Coronary artery (tissue), 2 donors: ENCODE data around the gene FBXL17.

Experiments
- DNase-seq: peaks from one replicate; pipeline ENCODE4 v3.0.0-alpha.2; 2017; ENCODE audit warnings: low spot score
- H3K27ac ChIP-seq, 2 donors: fragments of 200-600 bp; sonication (generic); one replicate each; pipeline ENCODE4 v1.5.1; 2016 to 2019
- H3K4me3 ChIP-seq: fragments of 200-600 bp; sonication (generic); 2 replicates; pipeline ENCODE4 v1.5.1; 2016; ENCODE audit warnings: mild to moderate bottlenecking, moderate library complexity
- CTCF ChIP-seq: fragments of 200-600 bp; sonication (generic); IDR thresholded peaks from one replicate; pipeline ENCODE4 v1.5.1; 2019; ENCODE audit warnings: antibody characterized with exemption

The FBXL17 gene

GRCh38 chr5:107943923-107944322, 438.0 kb downstream of the FBXL17 start:
- H3K27ac ChIP-seq: no peak overlapping the region
- TF ChIP-seq CTCF: no peak
- H3K4me3 ChIP-seq: no peak overlapping the region
- DNase-seq: no peak

GRCh38 chr5:107941036-107941435, 440.9 kb downstream of the FBXL17 start:
- no peak for DNase-seq
- TF ChIP-seq CTCF: no peak
- H3K4me3 ChIP-seq: no peak overlapping the region
- no peak overlapping the region for H3K27ac ChIP-seq

- Histone ChIP-seq H3K27ac (no peak overlapping the region), H3K4me3 (no peak overlapping the region)
- no peak for TF ChIP-seq CTCF
- DNase-seq: no peak
These were observed 444.1 kb downstream of the FBXL17 start for GRCh38 chr5:107937651-107938355.

GRCh38 chr5:107937204-107937603, 444.7 kb downstream of the FBXL17 start:
- no peak for DNase-seq
- H3K27ac ChIP-seq: no peak overlapping the region
- H3K4me3 ChIP-seq: no peak overlapping the region
- no peak for TF ChIP-seq CTCF

- Histone ChIP-seq H3K4me3 (no peak overlapping the region), H3K27ac (no peak overlapping the region)
- no peak for TF ChIP-seq CTCF
- no peak for DNase-seq
These were observed 445.4 kb downstream of the FBXL17 start for GRCh38 chr5:107936515-107936914.

- TF ChIP-seq CTCF: no peak
- DNase-seq: no peak
- no peak overlapping the region for H3K4me3 ChIP-seq
- no peak overlapping the region for H3K27ac ChIP-seq
These were observed 446.3 kb downstream of the FBXL17 start for GRCh38 chr5:107935645-107936044.

- no peak overlapping the region for H3K4me3 ChIP-seq
- DNase-seq: no peak
- H3K27ac ChIP-seq: no peak overlapping the region
- no peak for TF ChIP-seq CTCF
These were observed 448.6 kb downstream of the FBXL17 start for GRCh38 chr5:107933326-107933725.
